ENCODE data around the gene SLC39A11.

DNA sequence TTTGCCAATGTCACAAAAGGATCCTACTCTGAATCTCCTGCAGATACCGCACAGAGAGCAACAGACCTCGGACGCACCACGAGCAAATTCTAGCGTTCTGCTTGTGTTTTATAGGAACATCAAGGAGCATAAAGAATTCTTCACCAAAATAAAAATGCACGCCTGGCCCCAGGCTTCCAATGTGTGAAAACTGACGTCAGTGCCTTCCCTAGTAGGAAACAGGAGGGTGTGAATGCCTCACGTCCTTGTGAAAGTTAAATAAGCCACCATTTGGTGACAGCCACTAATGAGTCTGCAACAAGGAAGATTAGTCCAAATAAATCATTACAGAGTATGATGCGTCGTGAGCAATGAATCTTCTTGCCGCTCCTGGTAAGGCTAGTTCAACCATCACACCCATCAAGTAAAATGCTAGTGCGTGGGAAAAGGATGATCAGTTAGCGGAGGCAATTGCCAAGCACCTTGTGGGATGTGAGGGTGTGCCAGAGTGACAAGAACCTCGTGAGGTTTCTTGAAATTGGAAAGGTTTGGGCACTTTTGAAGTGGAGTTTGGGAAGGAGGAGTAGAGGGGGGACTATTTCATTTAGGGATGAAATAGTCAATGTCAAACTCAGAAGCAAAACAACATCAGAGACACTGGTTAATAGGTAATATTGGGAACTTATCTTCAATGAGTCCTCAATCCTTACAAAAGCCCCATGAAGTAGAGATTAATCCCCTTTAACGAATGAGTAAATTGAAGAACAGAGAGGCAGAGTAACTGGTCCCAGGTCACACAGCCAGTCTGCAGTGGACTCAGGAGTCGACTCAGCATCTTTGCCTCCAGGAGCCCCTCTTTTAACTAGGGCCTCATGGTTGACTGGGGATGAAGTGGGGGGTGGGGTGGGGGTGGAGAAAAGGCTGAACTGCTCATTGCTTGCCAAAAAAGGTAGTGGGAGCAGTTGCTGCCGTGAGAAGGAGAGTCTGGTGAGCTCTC is 238.8 kb downstream of the SLC39A11 start:
- TF ChIP-seq EGR1 (IDR thresholded peaks at IDR 0.05; ENCODE audit: low read depth in 2 of 2) (no peak), CTCF (IDR thresholded peaks at IDR 0.05; ENCODE audit: low read depth, low read length, missing input control) (no peak), RAD21 (IDR thresholded peaks at IDR 0.05) (no peak), RXRA (IDR thresholded peaks at IDR 0.05) (no peak)
